Uterus (tissue), 2 donors: ENCODE results near the gene SNX27.

Source experiments
- POLR2A ChIP-seq, 2 donors: fragments of 450-650 bp; IDR thresholded peaks; one replicate each; pipeline ENCODE4 v1.6.1; 2016; ENCODE audit warnings: antibody characterized with exemption in 2 of 2, mild to moderate bottlenecking in 1 of 2, moderate library complexity in 1 of 2
- TF ChIP-seq, protein P1 (sequence below), 4 experiments: fragments of 200-600 bp in 2 of 4; fragments of 450-650 bp in 2 of 4; sonication (generic) in 2 of 4; IDR thresholded peaks; one replicate each; pipeline ENCODE4 v1.5.1; 2016 to 2019; ENCODE audit warnings: antibody characterized with exemption in 4 of 4, mild to moderate bottlenecking in 2 of 4, moderate library complexity in 1 of 4

DNA sequence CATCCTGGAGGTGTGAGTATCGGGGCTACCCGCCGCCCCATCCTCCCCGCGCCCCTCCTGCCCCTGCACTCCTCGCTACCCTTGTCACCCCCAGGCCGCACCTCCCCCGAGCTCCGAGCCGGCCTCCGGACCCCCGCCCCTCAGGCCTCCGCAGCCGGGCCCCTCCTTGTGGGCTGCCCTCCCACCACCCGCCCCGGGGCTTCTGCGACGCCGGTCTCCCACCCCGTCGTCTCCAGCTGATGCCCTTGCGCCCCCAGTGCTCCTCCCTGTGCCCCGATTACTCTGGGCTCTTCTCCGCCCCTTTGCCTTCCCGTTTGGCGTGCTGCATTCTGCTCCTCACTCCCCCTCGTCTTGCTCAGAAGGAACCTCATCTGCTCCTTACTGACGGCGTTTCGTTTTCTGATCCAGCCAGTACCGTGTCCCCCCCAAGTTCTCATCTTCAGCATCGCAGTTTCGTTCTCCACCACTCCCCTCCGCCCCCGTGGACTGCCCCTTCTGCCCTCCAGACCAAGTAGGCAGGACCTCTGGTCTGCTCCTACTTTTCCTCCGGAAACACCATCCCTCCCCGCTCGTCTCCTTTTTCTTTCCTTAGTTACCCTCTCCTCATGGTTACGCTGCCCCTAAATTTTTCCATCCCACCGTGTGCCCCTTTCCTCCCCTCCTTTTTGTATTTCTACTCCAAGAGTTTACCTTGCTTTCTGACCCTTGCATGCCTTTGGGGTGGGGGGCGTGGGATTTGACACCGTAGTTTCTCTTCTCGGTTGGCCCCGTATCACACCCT lies 841 bp downstream of the SNX27 start:
- TF ChIP-seq, protein P1, sequence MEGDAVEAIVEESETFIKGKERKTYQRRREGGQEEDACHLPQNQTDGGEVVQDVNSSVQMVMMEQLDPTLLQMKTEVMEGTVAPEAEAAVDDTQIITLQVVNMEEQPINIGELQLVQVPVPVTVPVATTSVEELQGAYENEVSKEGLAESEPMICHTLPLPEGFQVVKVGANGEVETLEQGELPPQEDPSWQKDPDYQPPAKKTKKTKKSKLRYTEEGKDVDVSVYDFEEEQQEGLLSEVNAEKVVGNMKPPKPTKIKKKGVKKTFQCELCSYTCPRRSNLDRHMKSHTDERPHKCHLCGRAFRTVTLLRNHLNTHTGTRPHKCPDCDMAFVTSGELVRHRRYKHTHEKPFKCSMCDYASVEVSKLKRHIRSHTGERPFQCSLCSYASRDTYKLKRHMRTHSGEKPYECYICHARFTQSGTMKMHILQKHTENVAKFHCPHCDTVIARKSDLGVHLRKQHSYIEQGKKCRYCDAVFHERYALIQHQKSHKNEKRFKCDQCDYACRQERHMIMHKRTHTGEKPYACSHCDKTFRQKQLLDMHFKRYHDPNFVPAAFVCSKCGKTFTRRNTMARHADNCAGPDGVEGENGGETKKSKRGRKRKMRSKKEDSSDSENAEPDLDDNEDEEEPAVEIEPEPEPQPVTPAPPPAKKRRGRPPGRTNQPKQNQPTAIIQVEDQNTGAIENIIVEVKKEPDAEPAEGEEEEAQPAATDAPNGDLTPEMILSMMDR (IDR thresholded peaks at IDR 0.05) = no peak
- no peak for TF ChIP-seq POLR2A (IDR thresholded peaks at IDR 0.05)
